NCI-H748 treated with DMSO at 0.1 percent for 48 hours (cell line): Measurements from ENCODE around the gene PKD1.
"Not testable (repeated sequence)": the region's sequence is repeated elsewhere in the genome, so short reads cannot be mapped to it uniquely, and the experiment has no call there.

ENCODE experiments used
- DNase-seq: peaks from one replicate; lab custom pipeline; 2025; lab: John Stamatoyannopoulos, UW

The PKD1 gene

DNA sequence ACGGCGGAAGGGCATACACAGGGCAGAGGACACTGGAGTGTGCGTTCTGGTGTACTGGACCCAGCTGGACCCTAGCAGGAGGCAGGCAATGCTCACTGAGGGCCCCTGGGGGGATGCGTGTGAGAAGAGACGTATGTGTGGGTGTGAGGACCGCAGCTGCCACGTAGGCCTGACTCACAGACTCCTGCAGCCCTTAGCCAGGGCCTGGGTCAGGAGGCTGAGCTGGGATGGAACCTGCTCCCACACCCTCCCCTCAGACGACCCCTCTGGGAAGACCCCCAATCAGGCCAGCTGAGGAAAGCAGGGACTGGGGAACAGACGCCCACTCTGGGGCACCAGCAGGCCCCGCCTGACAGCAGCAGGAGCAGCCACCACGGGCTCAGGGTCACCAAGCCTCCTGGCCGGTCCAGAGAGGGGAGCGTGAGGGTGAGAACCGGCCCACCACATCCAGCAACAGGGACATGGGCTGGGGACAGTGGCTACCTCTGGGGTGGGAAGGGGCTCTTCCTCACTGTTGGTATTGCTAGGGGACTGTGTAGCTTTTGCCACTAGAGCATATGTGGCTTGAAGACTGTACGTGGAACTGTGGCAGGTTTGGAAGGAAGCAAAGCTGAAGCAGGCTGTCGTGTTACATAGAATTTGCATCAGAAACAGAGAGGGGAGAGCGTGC is 28.4 kb downstream of the PKD1 start:
- DNase-seq, result not testable (repeated sequence)

DNA sequence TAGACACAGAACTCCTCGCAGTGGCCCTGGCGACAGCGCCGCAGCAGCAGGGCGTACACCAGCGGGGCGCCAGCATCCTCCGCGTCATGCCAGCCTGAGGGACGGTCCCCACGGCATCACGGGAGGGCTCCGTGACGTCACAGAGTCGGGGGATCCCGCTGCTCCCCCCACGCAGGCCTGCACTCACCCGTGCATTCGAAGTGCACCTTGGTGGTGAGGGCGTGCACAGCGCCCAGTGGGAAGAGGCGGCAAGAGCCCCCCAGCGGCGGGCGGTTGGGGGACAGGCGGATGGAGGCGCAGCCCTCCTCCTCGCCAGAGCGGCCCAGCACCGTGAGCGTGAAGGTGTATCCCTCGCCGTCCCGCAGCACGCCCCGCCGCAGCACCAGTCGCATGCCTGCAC is 29.5 kb downstream of the PKD1 start:
- DNase-seq, result not testable (repeated sequence)

DNA sequence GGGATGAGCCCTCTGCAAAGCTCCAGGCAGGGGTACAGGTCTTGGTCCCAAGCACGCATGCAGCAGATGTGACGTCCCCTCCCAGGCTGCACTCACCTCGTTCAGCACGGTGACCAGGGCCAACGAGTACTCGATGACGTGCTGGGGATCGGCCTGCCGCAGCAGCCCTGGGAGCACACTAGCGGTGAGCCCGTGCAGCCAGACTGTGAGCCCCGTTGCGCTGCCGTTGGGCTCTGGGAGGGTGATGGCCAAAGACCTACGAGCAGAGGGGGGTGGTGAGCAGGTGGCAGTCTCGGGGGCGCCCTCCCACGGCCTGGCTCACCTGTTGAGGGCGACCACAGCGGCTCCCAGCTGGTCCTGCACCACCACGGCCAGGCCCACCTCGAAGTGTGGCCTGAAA is 29.9 kb downstream of the PKD1 start:
- not testable (repeated sequence) for DNase-seq

DNA sequence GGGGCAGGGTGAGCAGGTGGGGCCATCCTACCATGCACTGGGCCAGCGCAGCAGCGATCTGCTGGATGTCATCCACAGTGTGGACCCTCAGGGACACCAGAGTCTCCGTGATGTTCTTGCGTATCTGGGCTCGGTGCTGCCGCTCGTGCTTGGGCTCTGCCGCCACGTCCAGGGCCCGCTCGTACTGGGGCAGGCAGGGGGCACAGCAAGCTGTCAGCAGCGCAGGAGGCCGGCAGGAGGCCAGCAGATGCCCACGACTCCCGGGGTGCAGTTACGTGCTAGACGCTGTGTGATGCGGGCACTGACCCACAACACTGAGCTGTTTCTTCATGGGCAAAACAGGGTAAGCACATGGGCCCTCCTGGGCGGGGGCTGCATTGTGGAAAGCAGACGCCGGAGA is 30.4 kb downstream of the PKD1 start:
- DNase-seq, result not testable (repeated sequence)

DNA sequence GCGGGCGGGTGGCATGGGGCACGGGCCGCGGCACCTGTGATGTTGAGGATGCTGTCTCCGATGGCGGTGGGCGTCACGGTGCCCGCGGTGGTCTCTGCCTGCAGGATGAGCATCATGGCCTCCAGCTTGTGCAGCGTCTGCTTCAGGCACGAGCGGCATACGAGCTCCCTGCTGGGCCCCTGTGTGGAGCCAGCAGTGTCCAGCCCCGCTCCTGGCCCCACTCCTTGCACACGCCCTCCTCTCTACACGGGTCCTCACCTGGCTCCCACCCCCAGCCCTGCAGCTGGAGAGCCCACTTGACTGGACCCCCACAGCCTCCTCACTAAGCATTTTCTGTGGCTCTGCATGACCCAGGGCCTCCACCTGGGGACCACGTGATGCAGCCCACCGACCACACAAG is 31.2 kb downstream of the PKD1 start:
- not testable (repeated sequence) for DNase-seq

DNA sequence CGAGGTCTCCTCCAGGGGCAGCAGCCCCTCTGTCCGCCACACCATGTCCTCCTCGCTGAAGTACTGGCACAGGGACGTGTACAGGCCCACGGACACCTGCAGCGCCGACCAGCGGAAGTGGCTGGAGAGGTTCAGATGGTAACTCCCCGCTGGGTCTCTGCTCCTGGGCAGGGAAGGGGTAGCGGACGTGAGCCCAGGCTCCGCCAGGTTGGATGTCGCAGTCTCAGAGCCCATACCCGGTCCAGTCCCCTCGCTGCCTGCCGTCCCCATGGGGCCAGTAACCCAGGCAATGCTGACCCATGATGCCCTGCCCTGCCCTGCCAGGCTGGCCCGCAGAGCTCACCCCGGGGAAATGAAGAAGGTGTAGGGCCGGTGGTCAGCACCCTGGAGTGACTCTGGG is 33.2 kb downstream of the PKD1 start:
- DNase-seq, result no peak

DNA sequence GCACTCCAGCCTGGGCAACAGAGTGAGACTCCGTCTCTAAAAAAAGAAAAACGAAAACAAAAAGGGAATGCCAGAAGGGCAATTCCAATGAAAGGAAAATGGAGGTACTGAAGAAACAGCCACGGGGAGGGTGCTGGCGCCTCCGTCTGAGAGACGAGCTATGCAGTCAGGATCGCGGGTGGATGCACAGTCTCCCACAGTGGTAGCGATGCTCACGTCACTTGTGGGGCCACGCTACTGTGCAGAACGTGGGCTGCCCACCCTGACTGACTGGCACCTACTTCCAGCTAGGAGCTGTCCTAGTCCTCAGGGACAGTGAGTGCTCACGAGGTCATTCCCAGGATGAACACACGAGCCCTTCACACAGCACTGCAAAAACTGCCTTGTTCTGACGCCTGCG is 34.1 kb downstream of the PKD1 start:
- DNase-seq, result not testable (repeated sequence)

DNA sequence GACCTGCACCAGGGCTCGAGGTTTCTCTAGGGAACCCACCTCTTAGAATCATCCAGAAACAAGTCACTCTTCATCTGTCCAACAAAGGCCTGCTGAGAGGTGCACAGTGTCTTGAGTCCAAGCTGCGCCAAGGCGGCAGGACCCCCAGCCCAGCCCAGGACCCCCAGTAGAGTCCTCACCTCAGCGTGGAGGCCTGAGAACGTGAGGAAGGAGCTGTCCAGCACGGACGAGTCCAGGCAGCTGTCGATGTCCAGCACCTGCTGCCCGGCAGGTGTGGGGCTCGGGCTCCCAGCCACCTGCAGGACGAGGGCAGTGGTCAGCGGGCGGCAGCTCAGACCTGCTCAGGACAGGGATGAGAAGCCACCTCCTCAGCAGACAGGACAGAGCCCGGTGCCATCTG is 38.0 kb downstream of the PKD1 start:
- not testable (repeated sequence) for DNase-seq

DNA sequence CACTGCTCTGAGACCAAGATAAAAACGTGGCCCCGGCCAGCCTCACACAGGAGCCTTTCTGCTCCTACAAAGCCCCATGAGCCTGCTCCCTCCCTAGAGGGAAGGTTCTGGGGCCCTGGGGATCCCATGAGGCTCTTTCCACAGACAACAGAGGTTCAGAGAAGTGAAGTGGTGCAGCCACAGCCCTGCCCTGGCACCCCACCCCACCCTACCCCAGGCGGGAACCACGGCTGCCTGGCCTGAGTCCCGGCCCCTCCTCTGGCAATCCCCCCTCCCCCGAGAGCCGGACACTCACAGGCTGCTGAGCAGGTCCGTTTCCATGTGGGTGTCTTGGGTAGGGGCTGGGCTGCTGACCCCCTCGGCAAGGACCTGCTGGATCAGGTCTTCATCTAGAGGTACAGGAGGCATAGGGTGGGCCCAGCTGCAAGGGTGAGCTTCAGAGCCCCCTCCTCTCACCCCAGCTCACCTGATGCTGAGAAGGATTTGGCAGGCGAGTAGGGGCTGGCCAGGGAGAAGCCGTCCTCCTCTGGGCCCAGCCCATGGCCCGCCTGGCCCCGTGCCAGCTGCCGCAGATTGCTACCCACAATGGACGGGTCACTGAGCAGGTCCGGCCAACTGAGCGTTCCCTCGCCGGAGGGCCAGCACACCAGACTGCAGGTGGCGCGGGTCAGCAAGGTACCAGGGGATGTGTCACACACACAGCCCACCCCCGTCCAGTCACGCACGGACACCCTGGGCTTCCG is 38.7 kb downstream of the PKD1 start:
- DNase-seq, result no peak

DNA sequence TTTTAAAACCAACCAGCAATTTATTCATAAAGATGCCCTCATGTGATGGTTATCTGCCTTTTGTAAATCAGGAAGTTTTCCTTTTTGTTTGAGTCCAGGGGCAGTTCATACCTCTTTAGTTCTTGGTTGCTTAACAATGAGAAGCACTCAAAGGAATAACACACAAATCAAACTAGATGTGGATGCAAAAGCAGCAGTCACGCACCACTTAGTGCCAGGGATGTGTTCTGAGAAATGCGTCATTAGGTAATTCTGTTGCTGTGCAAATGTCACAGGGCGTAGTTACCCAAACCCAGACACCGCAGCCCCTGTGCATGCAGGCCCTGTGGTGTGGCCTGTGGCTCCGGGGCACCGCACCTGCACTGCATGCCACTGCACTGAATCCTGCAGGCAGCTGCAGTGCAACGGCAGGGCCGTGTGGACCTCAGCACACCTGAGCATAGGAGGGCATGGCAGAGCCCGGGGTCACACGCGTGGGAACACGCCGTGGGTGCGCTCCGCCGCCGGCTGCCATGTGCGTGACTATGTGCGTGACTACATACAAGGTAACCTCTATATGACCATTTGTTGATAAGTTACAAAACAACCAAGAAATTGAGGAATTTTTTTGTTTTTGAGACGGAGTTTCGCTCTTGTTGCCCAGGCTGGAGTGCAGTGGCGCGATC is 39.6 kb downstream of the PKD1 start:
- DNase-seq, result no peak

DNA sequence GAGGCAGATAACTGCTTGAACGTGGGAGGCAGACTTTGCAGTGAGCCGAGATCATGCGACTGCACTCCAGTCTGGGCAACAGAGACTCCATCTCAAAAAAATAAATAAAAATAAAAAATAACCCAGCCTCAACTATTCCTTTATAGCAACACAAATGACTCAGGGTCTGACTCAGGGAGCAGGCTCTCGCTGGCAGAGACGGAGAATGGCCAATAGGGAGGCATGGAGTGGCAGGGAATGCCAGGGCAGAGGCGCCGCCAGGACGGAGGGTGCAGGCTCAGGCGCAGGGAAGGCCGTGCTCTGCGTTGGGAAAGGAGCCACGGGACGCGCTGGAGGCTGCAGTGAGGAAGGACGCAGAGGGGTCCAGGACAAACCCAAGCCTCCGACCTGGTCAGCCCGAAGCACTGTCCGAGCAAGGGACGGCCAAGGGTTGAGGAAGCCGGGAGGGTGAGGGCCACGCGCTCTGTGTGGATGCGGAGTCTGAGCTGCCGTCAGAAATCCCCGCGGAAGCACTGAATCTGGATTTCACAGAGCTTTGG is 40.3 kb downstream of the PKD1 start:
- no peak for DNase-seq

DNA sequence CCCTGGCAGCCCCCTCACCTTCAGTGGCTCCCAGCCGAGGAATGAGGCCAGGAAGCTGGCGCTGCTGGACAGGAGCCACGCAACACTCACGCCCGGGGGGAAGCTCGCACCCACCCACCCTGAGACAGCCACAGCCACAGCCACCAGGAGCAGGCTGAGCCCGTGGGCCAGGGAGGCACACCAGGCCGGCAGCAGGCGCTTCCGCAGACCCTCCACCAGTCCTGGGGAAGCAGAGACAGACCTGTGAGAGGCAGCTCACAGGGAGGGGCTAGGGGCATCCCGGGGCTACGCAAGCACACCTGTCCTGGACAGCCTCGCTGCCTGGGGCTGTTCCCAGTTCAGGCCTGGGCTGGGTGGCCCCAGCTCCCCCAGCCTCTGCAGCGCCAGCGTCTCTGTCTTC is 41.9 kb downstream of the PKD1 start:
- no peak for DNase-seq

DNA sequence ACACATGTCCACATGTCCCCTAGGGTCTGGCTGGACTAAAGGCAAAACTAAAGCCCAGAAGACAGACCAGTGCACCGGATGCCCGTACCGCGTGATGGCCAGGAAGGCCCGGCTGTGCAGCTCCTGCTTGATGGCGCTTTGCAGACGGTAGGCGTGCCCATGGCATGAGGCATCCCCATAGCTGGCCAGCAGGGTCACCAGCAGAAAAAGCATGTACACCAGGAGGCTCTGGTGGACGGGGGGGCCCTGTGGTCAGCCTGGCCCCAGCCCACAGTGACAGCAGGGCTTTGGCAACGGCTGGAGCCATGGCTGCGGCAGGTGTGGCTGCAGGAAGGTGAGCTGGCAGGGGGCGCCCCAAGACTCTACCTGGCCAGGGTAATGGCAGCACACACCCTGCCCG is 42.8 kb downstream of the PKD1 start:
- DNase-seq, result no peak

DNA sequence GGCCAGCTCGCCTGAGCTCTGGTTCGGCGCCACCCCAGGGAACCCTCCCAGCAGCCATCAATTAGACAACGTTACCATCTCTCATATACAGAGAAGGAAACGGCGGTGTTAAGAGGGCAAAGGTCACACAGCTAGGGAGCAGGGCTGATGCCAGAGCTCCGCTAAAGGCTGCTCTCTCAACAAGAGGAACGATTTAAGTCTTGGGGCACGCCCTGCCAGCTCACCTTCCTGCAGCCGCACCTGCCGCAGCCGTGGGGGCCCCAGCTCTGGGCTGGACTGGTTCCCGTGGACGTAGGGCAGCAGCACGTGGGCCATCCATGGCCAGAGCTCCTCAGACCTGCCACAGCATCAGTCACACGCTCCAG is 43.5 kb downstream of the PKD1 start:
- no peak for DNase-seq

DNA sequence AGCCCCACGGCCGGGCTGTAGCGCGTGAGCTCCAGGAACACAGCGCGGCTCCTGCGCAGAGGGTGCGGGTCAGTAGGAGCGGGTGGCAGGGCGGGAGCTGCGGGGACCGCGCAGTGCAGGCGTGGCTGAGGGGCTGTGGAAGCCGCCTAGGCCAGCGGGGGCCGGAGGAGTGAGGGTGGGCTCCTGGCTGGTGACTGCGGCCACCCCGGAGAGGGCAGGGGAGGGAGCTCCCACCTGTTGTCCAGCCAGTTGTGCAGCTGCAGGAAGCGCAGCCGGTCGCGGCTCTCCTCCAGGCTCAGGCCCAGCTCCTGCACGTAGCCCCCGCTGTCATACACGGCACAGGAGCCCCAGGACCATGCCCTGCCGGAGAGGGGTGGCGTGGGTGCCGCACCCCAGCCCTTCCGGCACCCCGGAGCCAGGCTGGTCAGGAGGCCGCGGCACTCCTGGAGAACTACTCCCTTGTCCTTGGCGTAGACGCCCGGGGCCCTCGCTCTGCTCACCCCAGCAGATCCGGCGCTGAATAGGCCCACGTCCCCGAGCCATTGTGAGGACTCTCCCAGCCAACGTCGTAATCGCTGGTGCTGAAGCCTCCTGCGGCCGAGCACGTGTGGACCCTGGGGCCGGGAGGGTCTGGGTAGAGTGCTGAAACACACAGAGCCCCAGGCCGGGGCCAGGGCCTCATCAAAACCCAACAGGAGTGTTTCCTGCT is 44.0 kb downstream of the PKD1 start:
- DNase-seq, result no peak

DNA sequence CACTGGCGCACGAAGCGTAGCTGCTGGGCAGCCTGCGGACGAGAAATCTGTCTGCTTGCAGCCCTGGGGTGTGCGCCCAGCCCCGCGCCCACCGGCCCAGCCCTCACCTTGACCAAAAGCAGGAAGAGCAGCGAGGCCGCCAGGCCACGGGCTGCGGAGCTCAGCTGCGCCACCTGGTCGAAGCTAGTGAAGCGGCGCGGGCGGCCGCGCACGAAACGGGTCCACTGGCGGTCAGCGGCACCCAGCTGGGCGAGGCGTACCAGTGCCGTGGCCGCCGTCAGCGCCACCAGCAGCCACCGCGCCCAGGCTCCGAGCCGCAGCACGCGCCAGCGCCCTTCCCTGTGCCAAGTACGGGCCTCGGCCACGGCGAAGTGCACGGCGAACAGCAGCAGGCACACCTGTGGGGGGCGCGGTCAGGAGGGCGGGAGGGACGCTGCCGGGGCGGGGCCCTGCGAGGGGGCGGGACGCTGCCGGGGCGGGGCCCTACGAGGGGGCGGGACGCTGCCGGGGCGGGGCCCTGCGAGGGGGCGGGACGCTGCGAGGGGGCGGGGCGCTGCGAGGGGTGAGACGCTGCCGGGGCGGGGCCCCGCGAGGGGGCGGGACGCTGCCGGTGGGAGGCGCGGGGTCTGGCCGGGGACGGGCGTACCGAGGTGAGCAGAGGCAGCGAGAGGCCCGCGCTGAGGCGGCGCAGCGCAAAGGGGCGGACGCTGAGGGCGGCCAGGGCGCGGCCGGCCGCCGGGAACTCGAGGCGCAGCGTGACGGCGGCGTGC is 44.7 kb downstream of the PKD1 start:
- no peak for DNase-seq

DNA sequence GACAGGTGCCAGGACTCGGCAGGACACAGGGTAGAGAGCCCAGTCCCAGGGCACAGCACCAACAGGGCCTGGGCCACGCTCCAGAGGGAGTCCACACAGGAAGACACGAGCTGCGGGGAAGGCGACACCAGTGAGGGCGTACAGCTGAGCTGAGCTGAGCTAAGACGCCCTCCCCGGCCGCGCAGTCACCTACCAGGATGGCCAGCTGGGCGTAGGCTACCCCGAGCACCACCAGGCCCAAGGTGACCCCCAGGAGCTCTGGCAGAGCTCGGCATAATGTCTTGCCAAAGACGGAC is 45.3 kb downstream of the PKD1 start:
- DNase-seq, result no peak

DNA sequence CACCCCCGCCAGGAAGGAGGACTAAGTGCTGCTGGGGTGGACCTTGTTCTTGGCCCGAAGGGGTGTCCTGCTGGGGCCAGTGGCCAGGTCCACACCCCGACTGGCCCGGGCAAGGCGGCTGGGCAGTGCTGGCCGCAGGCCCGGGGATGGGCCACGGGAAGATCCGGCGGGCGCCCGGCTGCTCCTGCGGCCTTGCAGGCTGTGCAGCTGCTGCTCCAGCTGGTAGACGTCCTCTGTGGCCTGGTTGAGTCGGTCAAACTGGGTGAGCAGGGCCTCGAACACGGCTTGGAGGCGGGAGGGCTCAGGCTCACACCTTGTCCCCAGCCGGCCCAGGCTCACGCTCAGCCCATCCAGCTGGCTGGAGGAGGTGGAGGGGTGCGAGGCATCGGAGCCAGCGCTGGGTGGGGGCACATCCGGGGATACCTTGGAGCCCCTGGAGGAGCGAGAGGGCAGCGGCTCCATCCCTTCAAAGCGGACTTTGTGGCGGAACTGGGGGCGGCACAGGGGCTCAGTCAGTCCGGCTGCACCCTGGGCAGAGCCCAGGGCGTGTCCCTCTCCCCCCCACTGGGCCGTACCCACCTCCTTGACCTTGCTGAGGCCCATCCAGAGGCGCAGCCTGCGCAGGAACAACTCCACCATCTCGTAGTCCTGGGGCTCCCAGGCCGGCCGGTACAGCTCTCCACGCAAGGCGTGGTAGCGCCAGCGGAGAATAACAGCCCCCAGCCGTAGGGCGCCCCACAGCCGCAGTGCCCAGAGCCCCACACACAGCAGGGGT is 45.8 kb downstream of the PKD1 start:
- DNase-seq, result no peak

DNA sequence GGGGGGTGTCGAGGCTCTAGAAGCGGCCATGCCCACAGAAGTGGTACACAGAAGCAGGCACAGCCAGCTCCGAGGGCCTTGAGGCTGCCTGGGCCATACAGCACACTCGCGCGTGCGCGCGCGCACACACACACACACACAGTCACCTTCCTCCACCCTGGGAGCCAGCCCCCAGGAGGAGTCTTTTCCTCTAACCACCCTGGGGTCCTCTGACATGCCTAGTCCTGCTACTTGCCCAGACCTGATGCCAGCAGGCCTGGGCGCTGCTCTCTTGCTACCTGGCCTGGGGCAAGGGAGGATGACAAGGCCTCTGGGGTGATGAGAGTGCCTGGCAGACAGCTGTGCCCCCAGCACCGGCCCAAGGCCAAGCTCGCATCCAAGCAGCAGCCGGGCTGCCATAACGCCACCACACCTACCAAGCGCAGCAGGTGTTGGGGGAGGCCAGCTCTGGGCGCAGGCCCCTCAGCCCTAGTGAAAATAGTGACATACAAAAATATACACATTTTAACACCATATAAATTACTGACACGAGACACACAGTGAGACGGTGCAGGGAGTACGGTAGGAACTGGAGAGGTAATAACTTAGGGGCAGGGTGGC is 46.8 kb downstream of the PKD1 start:
- no peak for DNase-seq

DNA sequence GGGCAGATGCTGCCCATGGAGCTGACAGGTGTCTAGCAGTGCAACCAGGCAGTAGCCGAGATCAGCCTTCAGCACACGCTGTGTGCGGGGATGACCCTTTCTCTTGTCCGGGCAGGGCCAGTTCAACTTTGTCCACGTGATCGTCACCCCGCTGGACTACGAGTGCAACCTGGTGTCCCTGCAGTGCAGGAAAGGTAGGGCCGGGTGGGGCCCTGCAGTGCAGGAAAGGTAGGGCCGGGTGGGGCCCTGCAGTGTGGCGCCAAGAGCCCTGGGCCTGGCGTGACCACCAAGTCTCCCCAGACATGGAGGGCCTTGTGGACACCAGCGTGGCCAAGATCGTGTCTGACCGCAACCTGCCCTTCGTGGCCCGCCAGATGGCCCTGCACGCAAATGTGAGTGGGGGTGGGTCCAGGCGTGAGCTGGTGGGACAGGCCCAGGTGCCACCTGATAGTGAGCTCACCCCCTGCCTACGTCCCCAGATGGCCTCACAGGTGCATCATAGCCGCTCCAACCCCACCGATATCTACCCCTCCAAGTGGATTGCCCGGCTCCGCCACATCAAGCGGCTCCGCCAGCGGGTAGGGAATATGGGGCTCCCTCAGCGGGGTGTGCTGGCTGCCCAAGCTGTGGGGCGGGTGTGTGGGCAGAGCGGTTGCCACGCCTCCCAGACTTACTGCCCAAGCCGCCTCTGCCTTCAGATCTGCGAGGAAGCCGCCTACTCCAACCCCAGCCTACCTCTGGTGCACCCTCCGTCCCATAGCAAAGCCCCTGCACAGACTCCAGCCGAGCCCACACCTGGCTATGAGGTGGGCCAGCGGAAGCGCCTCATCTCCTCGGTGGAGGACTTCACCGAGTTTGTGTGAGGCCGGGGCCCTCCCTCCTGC is 47.7 kb downstream of the PKD1 start:
- DNase-seq, result no peak
